ENCODE measurements around the gene PHLDB1.

DNA sequence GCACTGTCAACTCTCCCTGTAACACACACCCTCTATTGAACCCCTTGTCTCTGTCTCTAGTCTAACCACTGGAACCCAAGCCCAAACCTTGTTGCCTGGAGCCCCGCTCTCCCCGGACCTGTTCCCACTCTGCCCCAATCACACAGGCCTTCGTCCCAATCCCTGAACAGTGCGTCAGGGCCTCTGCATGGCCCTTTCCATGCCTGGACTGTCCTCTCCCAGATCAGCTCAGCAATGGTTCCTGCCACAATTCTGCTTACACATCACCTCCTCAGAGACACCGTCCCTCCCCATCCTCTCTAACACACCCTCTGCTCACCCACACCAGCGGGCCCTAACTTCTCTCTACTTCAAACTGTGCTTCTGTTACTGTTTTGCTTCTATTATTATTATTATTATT lies 70.6 kb downstream of the PHLDB1 start:
- TF ChIP-seq, protein P1, sequence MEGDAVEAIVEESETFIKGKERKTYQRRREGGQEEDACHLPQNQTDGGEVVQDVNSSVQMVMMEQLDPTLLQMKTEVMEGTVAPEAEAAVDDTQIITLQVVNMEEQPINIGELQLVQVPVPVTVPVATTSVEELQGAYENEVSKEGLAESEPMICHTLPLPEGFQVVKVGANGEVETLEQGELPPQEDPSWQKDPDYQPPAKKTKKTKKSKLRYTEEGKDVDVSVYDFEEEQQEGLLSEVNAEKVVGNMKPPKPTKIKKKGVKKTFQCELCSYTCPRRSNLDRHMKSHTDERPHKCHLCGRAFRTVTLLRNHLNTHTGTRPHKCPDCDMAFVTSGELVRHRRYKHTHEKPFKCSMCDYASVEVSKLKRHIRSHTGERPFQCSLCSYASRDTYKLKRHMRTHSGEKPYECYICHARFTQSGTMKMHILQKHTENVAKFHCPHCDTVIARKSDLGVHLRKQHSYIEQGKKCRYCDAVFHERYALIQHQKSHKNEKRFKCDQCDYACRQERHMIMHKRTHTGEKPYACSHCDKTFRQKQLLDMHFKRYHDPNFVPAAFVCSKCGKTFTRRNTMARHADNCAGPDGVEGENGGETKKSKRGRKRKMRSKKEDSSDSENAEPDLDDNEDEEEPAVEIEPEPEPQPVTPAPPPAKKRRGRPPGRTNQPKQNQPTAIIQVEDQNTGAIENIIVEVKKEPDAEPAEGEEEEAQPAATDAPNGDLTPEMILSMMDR (IDR thresholded peaks at IDR 0.05): no peak
- TF ChIP-seq POLR2A (IDR thresholded peaks at IDR 0.05): no peak

Measured in lower leg skin (tissue), 3 donors.